Panc1 (cell line): ENCODE results near the gene CD300LF. TPM values are rescaled to one million over a fixed set of nuclear protein-coding genes. Genes with fewer than 3 reads are reported as not detected.

ENCODE experiments used
- ATAC-seq: fragments of 200-7000 bp; cut with Tn5 transposase; 2 replicates; pipeline ENCODE4 v1.9.1; 2020; ENCODE audit warnings: mild to moderate bottlenecking, moderate library complexity
- BruUV-seq: library from RNA; stranded (reverse); fragments of 400-500 nt; replicated peaks from 2 replicates; lab custom pipeline; 2021; lab: Mats Ljungman, UMichigan
- CTCF ChIA-PET: fragments of 300-600 bp; sonication (Branson Sonifier 250); formaldehyde crosslinking; loops from one replicate; lab custom pipeline; 2022; ENCODE audit warnings: antibody characterized with exemption; lab: Charles Lee
- POLR2A ChIA-PET: fragments of 300-600 bp; sonication (Branson Sonifier 250); formaldehyde crosslinking; loops from one replicate; lab custom pipeline; 2022; ENCODE audit warnings: antibody characterized with exemption; lab: Charles Lee
- DNase-seq: peaks from one replicate; pipeline ENCODE4 v3.0.0-alpha.2; 2010; ENCODE audit warnings: low read depth, low spot score
- H3K27ac ChIP-seq: 2 replicates; pipeline ENCODE4 v1.5.1; 2011; ENCODE audit warnings: mild to moderate bottlenecking, low read length, inconsistent platforms
- H3K27me3 ChIP-seq: fragments of 200-500 bp; sonication (Bioruptor generic); 2 replicates; pipeline ENCODE4 v1.6.0; 2014; ENCODE audit warnings: low read length, inconsistent platforms; ENCODE audit not compliant: control insufficient read depth, insufficient read depth
- H3K36me3 ChIP-seq: fragments of 200-500 bp; sonication (Bioruptor generic); 2 replicates; pipeline ENCODE4 v1.5.1; 2014; ENCODE audit warnings: inconsistent platforms, mild to moderate bottlenecking, low read length, moderate library complexity; ENCODE audit not compliant: control insufficient read depth, insufficient read depth
- H3K4me1 ChIP-seq: 2 replicates; pipeline ENCODE4 v1.5.1; 2011; ENCODE audit warnings: inconsistent platforms, mild to moderate bottlenecking, low read length, moderate library complexity; ENCODE audit not compliant: control insufficient read depth, insufficient read depth
- H3K4me3 ChIP-seq, 2 experiments: 2 replicates each; pipeline ENCODE4 v1.5.1; 2011 to 2012; ENCODE audit warnings: low read depth in 2 of 2, low read length in 2 of 2, mild to moderate bottlenecking in 2 of 2, inconsistent platforms in 1 of 2, moderate library complexity in 1 of 2
- H3K9me3 ChIP-seq: fragments of 200-500 bp; sonication (Bioruptor generic); 2 replicates; pipeline ENCODE4 v1.5.1; 2014; ENCODE audit warnings: low read depth, mild to moderate bottlenecking, inconsistent platforms, low read length, moderate library complexity; ENCODE audit not compliant: control insufficient read depth, insufficient read depth
- CTCF ChIP-seq: fragments of 450-650 bp; IDR thresholded peaks from 2 replicates; pipeline ENCODE4 v1.5.1; 2017; ENCODE audit warnings: mild to moderate bottlenecking
- POLR2AphosphoS5 ChIP-seq: IDR thresholded peaks from 2 replicates; pipeline ENCODE4 v1.6.1; 2012; ENCODE audit warnings: mild to moderate bottlenecking, low read depth, low read length, moderate library complexity
- REST ChIP-seq, 2 experiments: IDR thresholded peaks; 2 replicates each; pipeline ENCODE4 v1.6.1; 2011 to 2012; ENCODE audit warnings: low read depth in 2 of 2, control low read depth in 1 of 2, low read length in 1 of 2, mild to moderate bottlenecking in 1 of 2, moderate library complexity in 1 of 2; ENCODE audit not compliant: insufficient read depth in 1 of 2
- SIN3A ChIP-seq: IDR thresholded peaks from 2 replicates; pipeline ENCODE4 v1.6.1; 2012; ENCODE audit warnings: low read depth, mild to moderate bottlenecking, low read length, moderate library complexity, borderline replicate concordance; ENCODE audit not compliant: insufficient read depth
- TCF7L2 ChIP-seq: IDR thresholded peaks from 2 replicates; pipeline ENCODE4 v1.6.1; 2011; ENCODE audit warnings: mild to moderate bottlenecking, low read depth, low read length, inconsistent platforms
- in situ Hi-C: cut with HindIII; loops from 2 replicates; pipeline ENCODE4 v1.10.0; 2016; ENCODE audit warnings: low sequenced_read_pairs, low pct_unique_long_range_greater_than_20kb
- intact Hi-C: fragments of 100-400 bp; cut with micrococcal nuclease; formaldehyde crosslinking; loops from one replicate; pipeline ENCODE4 v1.10.0; 2022; ENCODE audit not compliant: unreplicated experiment
- total RNA-seq: library from RNA; stranded (reverse); gene quantifications from one replicate; pipeline ENCODE4 v1.2.1, GENCODE V29; 2021; ENCODE audit not compliant: unreplicated experiment

Gene CD300LF
- total RNA-seq, 1 experiment from 2014 or later = not detected

GRCh38 chr17:74652020-74652419 lies 60.7 kb downstream of the CD300LF start:
- in situ Hi-C loops (no loop called here), intact Hi-C loops (no loop called here)
- Histone ChIP-seq H3K4me3 (no peak overlapping the region), H3K27me3 (peaks cover 50% of the 10 kb centered on the region), H3K9me3 (no peaks in the 10 kb centered on the region), H3K4me1 (no peaks in the 10 kb centered on the region), H3K27ac (no peak overlapping the region), H3K36me3 (no peaks in the 10 kb centered on the region)
- no peak for TF ChIP-seq POLR2AphosphoS5
- TF ChIP-seq REST (IDR thresholded peaks at IDR 0.05; ENCODE audit: insufficient read depth in 1 of 2, low read depth in 2 of 2, low read length in 1 of 2) = no peak
- TF ChIP-seq CTCF = no peak
- TF ChIP-seq TCF7L2 = no peak
- TF ChIP-seq SIN3A = no peak
- BruUV-seq = no TSS peak
- ChIA-PET POLR2A (no interaction called here), CTCF (no interaction called here)
- DNase-seq = no peak
- ATAC-seq = no peak

- BruUV-seq = no TSS peak
- ChIA-PET CTCF (no interaction called here), POLR2A (no interaction called here)
- Histone ChIP-seq H3K27ac (no peak overlapping the region), H3K27me3 (peaks cover 49% of the 10 kb centered on the region), H3K4me3 (no peak overlapping the region), H3K4me1 (no peaks in the 10 kb centered on the region), H3K36me3 (no peaks in the 10 kb centered on the region), H3K9me3 (no peaks in the 10 kb centered on the region)
- intact Hi-C loops = no loop called here
- ATAC-seq (no peak), DNase-seq (no peak)
- in situ Hi-C loops = no loop called here
- no peak for TF ChIP-seq REST (IDR thresholded peaks at IDR 0.05; ENCODE audit: insufficient read depth in 1 of 2, low read depth in 2 of 2, low read length in 1 of 2)
- TF ChIP-seq TCF7L2 = no peak
- no peak for TF ChIP-seq SIN3A
- no peak for TF ChIP-seq POLR2AphosphoS5
- no peak for TF ChIP-seq CTCF
Measured at GRCh38 chr17:74649909-74650308, 62.8 kb downstream of the CD300LF start.
